K562 (cell line): ENCODE data around the gene NR2F6.

Experiments
- CC2D1A ChIP-seq: fragments of 450-650 bp; IDR thresholded peaks from 2 replicates; pipeline ENCODE4 v1.6.1; 2017; ENCODE audit warnings: mild to moderate bottlenecking
- COPS2 ChIP-seq: fragments of 450-650 bp; conservative IDR thresholded peaks from 2 replicates; pipeline ENCODE4 v1.6.1; 2016; ENCODE audit warnings: mild to moderate bottlenecking, moderate library complexity
- CTCF ChIP-seq, 3 experiments: IDR thresholded peaks in 2 of 3; conservative IDR thresholded peaks in 1 of 3; 2 replicates each; pipeline ENCODE4 v1.5.1; 2011 to 2012; ENCODE audit warnings: low read length in 3 of 3, mild to moderate bottlenecking in 3 of 3, control low read depth in 2 of 3, improper control_type of control experiment in 1 of 3, inconsistent platforms in 1 of 3, low read depth in 1 of 3, mixed read lengths in 1 of 3, moderate library complexity in 1 of 3; ENCODE audit not compliant: insufficient read depth in 2 of 3
- E2F6 ChIP-seq, 2 experiments: IDR thresholded peaks; 2 replicates each; pipeline ENCODE4 v1.6.1; 2011; ENCODE audit warnings: borderline replicate concordance in 1 of 2, control low read depth in 1 of 2, low read depth in 1 of 2, low read length in 1 of 2, mild to moderate bottlenecking in 1 of 2, mixed read lengths in 1 of 2, moderate library complexity in 1 of 2; ENCODE audit not compliant: insufficient read depth in 1 of 2, insufficient read length in 1 of 2, poor library complexity in 1 of 2, severe bottlenecking in 1 of 2; ENCODE audit errors: extremely low read depth in 1 of 2
- REST ChIP-seq, 2 experiments: fragments of 450-650 bp; formaldehyde crosslinking in 1 of 2; IDR thresholded peaks; 2 replicates each; pipeline versions ENCODE4 v1.4.0 to v1.6.1; 2014 to 2020; ENCODE audit warnings: mild to moderate bottlenecking in 2 of 2, borderline replicate concordance in 1 of 2, low read depth in 1 of 2
- SP2 ChIP-seq: IDR thresholded peaks from 2 replicates; pipeline ENCODE4 v1.6.1; 2011; ENCODE audit warnings: mild to moderate bottlenecking, low read depth, low read length, moderate library complexity; ENCODE audit not compliant: poor library complexity, severe bottlenecking; ENCODE audit errors: extremely low read depth
- TF ChIP-seq, protein P1 (sequence below), 2 experiments: fragments of 200-800 bp in 1 of 2; sonication (Bioruptor generic) in 1 of 2; sonication (generic) in 1 of 2; formaldehyde crosslinking in 1 of 2; IDR thresholded peaks in 1 of 2; conservative IDR thresholded peaks in 1 of 2; 2 replicates each; pipeline versions ENCODE4 v1.5.0 to v1.6.1; 2016 to 2020; ENCODE audit warnings: missing compliant biosample characterization in 1 of 2, missing genetic modification characterization in 1 of 2, missing genetic modification reagents in 1 of 2

DNA sequence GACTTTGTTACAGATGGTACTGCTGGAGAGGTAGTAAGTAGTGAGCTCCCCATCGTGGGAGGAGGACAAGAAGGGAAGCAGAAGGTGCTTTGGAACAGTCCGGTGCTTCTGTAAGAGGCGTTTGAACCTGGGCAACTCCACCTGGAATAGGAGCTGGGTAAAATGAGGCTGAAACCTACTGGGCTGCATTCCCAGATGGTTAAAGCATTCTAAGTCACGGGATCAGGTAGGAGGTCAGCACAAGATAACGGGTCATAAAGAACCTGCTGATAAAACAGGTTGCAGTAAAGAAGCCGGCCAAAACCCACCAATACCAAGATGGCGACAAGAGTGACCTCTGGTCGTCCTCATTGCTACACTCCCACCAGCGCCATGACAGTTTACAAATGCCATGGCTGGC lies 41.0 kb upstream of the NR2F6 start:
- TF ChIP-seq, protein P1, sequence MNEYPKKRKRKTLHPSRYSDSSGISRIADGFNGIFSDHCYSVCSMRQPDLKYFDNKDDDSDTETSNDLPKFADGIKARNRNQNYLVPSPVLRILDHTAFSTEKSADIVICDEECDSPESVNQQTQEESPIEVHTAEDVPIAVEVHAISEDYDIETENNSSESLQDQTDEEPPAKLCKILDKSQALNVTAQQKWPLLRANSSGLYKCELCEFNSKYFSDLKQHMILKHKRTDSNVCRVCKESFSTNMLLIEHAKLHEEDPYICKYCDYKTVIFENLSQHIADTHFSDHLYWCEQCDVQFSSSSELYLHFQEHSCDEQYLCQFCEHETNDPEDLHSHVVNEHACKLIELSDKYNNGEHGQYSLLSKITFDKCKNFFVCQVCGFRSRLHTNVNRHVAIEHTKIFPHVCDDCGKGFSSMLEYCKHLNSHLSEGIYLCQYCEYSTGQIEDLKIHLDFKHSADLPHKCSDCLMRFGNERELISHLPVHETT (CRISPR knock-in tag; conservative IDR thresholded peaks at IDR 0.05 in 1 of 2, IDR thresholded peaks at IDR 0.05 in 1 of 2): no peak
- TF ChIP-seq E2F6 (IDR thresholded peaks at IDR 0.05; ENCODE audit: borderline replicate concordance in 1 of 2, extremely low read depth in 1 of 2, insufficient read depth in 1 of 2, insufficient read length in 1 of 2, low read depth in 1 of 2, low read length in 1 of 2, poor library complexity in 1 of 2, severe bottlenecking in 1 of 2) (no peak), CTCF (IDR thresholded peaks at IDR 0.05 in 2 of 3, conservative IDR thresholded peaks at IDR 0.05 in 1 of 3; ENCODE audit: insufficient read depth in 2 of 3, low read depth in 1 of 3, low read length in 3 of 3) (no peak), COPS2 (no peak), SP2 (no peak), CC2D1A (no peak), REST (IDR thresholded peaks at IDR 0.05; ENCODE audit: borderline replicate concordance) (no peak), REST (CRISPR knock-in tag; IDR thresholded peaks at IDR 0.05; ENCODE audit: low read depth) (no peak)
